ENCODE data around the gene PHOX2B. TPM values are rescaled to one million over a fixed set of nuclear protein-coding genes. Genes with fewer than 3 reads are reported as not detected.

The PHOX2B gene
- total RNA-seq, 1 experiment from 2014 or later: not detected

DNA sequence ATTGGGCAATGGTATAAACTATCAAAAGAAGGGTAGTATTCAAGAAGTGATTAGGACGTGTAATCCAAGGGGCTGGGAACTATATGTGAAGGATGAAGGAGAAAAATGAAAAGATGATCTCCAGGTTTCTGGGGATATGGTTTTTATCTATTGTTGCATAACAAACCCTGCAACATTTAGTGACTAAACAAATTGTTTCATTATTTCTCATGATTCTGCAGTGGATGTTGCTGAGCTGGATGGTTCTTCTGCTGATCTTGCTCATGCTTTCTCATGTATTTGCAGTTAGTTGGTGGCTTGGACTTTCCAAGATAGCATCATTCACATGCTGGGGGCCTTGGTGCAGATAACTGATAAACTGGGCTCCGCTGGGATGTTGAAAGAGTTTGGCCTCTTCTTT lies 29.1 kb downstream of the PHOX2B start:
- intact Hi-C loops (cut with micrococcal nuclease): no loop called here
- no peak overlapping the region for H3K4me3 ChIP-seq (replicated peaks in 1 of 2; ENCODE audit: low read depth in 1 of 2, low read length in 2 of 2)
- H3K36me3 ChIP-seq (ENCODE audit: control insufficient read depth in 1 of 2, insufficient read depth in 2 of 2, low read length in 2 of 2): no peaks in the 10 kb centered on the region
- no peaks in the 10 kb centered on the region for H4K20me1 ChIP-seq (ENCODE audit: insufficient read depth)
- H3K9me3 ChIP-seq (ENCODE audit: control insufficient read depth in 1 of 2, insufficient read depth in 1 of 2, low read depth in 1 of 2, low read length in 2 of 2): no peaks in the 10 kb centered on the region
- ChIA-PET CTCF (no interaction called here), RAD21 (ENCODE audit: low non-redundant PET in 1 of 2, low total read pairs in 2 of 2, uncharacterized antibody in 2 of 2, unreplicated experiment in 2 of 2) (no interaction called here), POLR2A (no interaction called here)
- peaks cover 0 to 8% of the 10 kb centered on the region in 2 experiments; a peak in 1 of 4 replicates for H3K4me1 ChIP-seq (ENCODE audit: control insufficient read depth in 1 of 2, insufficient read depth in 2 of 2, low read length in 2 of 2)
- no TSS peak for BruUV-seq (replicated peaks)
- no peak overlapping the region for H3K9ac ChIP-seq (ENCODE audit: low read length)
- H3K4me2 ChIP-seq (ENCODE audit: low read length): no peak overlapping the region
- H3K27me3 ChIP-seq (ENCODE audit: insufficient read depth, low read length): no peaks in the 10 kb centered on the region
- DNase-seq (ENCODE audit: low read depth, low spot score) (no peak), ATAC-seq (no peak)
- H3K27ac ChIP-seq (ENCODE audit: low read depth, low read length): no peak overlapping the region
- no peak overlapping the region for H2AFZ ChIP-seq (ENCODE audit: low read depth, low read length, poor library complexity, severe bottlenecking)
- H3K79me2 ChIP-seq (ENCODE audit: insufficient read depth, low read length): no peaks in the 10 kb centered on the region
- TF ChIP-seq EZH2phosphoT487 (IDR thresholded peaks at IDR 0.05; ENCODE audit: borderline replicate concordance): no peak
- TF ChIP-seq POLR2AphosphoS5 (IDR thresholded peaks at IDR 0.05; ENCODE audit: low read depth, low read length): no peak
- TF ChIP-seq SIN3A (IDR thresholded peaks at IDR 0.05; ENCODE audit: low read depth): no peak
- TF ChIP-seq SRF (IDR thresholded peaks at IDR 0.05; ENCODE audit: low read depth): no peak
- TF ChIP-seq FOSL1 (IDR thresholded peaks at IDR 0.05; ENCODE audit: low read depth): no peak
- no peak for TF ChIP-seq ZBTB33 (IDR thresholded peaks at IDR 0.05; ENCODE audit: extremely low read depth, insufficient replicate concordance, low read length)
- no peak for TF ChIP-seq POLR2A (IDR thresholded peaks at IDR 0.05; ENCODE audit: borderline replicate concordance, extremely low read depth, insufficient read depth, insufficient read length)
- no peak for TF ChIP-seq CEBPB (IDR thresholded peaks at IDR 0.05; ENCODE audit: low read depth)
- no peak for TF ChIP-seq SP1 (IDR thresholded peaks at IDR 0.05; ENCODE audit: low read depth)
- TF ChIP-seq JUND (IDR thresholded peaks at IDR 0.05): no peak
- TF ChIP-seq, protein P1, sequence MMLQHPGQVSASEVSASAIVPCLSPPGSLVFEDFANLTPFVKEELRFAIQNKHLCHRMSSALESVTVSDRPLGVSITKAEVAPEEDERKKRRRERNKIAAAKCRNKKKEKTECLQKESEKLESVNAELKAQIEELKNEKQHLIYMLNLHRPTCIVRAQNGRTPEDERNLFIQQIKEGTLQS (IDR thresholded peaks at IDR 0.05): no peak
- no peak for TF ChIP-seq EZH2 (IDR thresholded peaks at IDR 0.05)
- no peak for TF ChIP-seq TCF7L2 (IDR thresholded peaks at IDR 0.05; ENCODE audit: borderline replicate concordance, extremely low read depth, insufficient read depth, insufficient read length)
- TF ChIP-seq YY1 (IDR thresholded peaks at IDR 0.05; ENCODE audit: extremely low read depth, insufficient replicate concordance, low read depth, low read length): no peak
- TF ChIP-seq, protein P2, sequence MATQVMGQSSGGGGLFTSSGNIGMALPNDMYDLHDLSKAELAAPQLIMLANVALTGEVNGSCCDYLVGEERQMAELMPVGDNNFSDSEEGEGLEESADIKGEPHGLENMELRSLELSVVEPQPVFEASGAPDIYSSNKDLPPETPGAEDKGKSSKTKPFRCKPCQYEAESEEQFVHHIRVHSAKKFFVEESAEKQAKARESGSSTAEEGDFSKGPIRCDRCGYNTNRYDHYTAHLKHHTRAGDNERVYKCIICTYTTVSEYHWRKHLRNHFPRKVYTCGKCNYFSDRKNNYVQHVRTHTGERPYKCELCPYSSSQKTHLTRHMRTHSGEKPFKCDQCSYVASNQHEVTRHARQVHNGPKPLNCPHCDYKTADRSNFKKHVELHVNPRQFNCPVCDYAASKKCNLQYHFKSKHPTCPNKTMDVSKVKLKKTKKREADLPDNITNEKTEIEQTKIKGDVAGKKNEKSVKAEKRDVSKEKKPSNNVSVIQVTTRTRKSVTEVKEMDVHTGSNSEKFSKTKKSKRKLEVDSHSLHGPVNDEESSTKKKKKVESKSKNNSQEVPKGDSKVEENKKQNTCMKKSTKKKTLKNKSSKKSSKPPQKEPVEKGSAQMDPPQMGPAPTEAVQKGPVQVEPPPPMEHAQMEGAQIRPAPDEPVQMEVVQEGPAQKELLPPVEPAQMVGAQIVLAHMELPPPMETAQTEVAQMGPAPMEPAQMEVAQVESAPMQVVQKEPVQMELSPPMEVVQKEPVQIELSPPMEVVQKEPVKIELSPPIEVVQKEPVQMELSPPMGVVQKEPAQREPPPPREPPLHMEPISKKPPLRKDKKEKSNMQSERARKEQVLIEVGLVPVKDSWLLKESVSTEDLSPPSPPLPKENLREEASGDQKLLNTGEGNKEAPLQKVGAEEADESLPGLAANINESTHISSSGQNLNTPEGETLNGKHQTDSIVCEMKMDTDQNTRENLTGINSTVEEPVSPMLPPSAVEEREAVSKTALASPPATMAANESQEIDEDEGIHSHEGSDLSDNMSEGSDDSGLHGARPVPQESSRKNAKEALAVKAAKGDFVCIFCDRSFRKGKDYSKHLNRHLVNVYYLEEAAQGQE (IDR thresholded peaks at IDR 0.05; ENCODE audit: low read depth): no peak
- no peaks in the 10 kb centered on the region for H3K9me2 ChIP-seq (ENCODE audit: insufficient read depth)

Measured in HCT116 (cell line).